NT2/D1 (cell line): Measurements from ENCODE around the gene TVP23B.
A peak's percentile ranks its signal among the peaks of the same experiment; 100 is the strongest.
"Not testable (repeated sequence)": the region's sequence is repeated elsewhere in the genome, so short reads cannot be mapped to it uniquely, and the experiment has no call there.

ENCODE experiments used
- DNase-seq: peaks from one replicate; pipeline ENCODE4 v3.0.0-alpha.2; 2011; ENCODE audit warnings: low read depth, low spot score
- H3K27me3 ChIP-seq: 2 replicates; pipeline ENCODE4 v1.6.0; 2011; ENCODE audit warnings: mild to moderate bottlenecking; ENCODE audit not compliant: insufficient read length, insufficient read depth
- H3K36me3 ChIP-seq: 2 replicates; pipeline ENCODE4 v1.6.1; 2011; ENCODE audit warnings: mild to moderate bottlenecking, low read length, mixed read lengths; ENCODE audit not compliant: insufficient read depth, insufficient read length
- H3K4me1 ChIP-seq: 2 replicates; pipeline ENCODE4 v1.5.1; 2011; ENCODE audit not compliant: insufficient read depth, insufficient read length
- H3K4me3 ChIP-seq: 2 replicates; pipeline ENCODE4 v1.5.1; 2011; ENCODE audit warnings: low read depth; ENCODE audit not compliant: insufficient read length
- H3K9ac ChIP-seq: 2 replicates; pipeline ENCODE4 v1.6.0; 2011; ENCODE audit warnings: low read depth; ENCODE audit not compliant: insufficient read length
- H3K9me3 ChIP-seq: 2 replicates; pipeline ENCODE4 v1.5.1; 2011; ENCODE audit warnings: mild to moderate bottlenecking, low read length; ENCODE audit not compliant: insufficient read depth
- YY1 ChIP-seq: IDR thresholded peaks from 2 replicates; pipeline ENCODE4 v1.6.1; 2011; ENCODE audit not compliant: insufficient read length, insufficient read depth

The TVP23B gene

DNA sequence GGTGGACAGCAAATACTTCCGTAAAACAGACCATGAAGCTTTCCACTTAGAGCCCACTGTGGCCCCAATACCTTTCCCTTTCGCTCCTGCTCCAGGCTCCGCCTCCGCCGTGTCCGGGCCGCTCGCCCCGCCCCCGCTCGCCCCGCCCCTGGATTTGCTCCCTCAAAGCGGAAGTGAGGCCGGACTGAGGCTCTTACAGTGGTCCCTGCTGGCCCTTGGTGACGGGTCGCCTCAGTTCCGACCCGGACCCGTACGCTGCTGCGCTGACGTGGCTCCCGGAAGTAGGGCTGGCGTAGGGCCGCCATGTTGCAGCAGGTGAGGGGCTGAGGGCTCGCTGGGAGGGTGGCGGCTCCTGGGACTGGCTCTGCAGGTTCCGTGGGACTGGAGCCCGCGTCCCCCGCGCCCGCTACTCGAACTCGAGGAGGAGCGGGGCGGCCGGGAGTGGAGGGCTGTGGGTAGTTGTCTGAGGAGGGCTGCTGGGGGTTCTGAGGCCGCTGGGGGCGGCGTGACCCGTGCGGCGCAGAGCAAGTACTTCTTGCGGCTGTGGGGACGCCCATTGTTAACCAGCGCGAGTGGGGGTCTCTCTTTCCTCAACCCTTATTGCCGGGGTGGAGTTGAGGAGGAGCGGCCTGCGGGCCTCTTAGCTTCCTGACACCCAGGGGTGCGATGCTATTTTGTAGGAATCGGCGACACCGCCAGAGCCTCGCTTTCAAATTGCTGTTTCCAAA lies at the start of gene TVP23B:
TSS of gene TVP23B (plus strand) at position 193 of the 728 bp plus-strand sequence. CDS start at position 304, 111 bp downstream.
- H3K9ac ChIP-seq, result peak within 1 kb of the TSS; percentile 50
- H3K4me1 ChIP-seq, H3K9me3 ChIP-seq, H3K27me3 ChIP-seq, H3K36me3 ChIP-seq: not testable (repeated sequence)
- TF ChIP-seq YY1, result peak; percentile 49
- peak; percentile 77 for DNase-seq
- peak within 1 kb of the TSS; percentile 42 for H3K4me3 ChIP-seq

DNA sequence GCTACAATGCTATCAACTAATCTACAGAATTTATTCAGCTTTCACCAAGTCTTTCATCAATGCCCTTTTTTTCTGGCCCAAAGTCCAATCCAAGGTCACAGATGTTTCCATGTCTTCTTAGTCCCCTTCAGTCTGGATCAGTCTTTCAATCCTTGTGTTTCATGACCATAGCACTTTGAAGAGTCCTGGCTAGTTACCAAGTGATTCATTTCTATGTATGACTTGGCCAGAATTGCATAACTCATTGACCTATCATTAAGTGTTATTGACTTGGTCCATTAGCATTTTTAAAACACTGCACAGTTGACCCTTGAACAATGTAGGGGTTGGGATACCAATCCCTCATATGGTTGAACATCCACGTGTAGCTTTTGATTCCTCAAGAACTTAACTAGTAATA lies 48.5 kb upstream of the TVP23B start:
- not testable (repeated sequence) for H3K9me3 ChIP-seq, H3K27me3 ChIP-seq, DNase-seq, H3K36me3 ChIP-seq, H3K4me3 ChIP-seq, H3K4me1 ChIP-seq, H3K9ac ChIP-seq

DNA sequence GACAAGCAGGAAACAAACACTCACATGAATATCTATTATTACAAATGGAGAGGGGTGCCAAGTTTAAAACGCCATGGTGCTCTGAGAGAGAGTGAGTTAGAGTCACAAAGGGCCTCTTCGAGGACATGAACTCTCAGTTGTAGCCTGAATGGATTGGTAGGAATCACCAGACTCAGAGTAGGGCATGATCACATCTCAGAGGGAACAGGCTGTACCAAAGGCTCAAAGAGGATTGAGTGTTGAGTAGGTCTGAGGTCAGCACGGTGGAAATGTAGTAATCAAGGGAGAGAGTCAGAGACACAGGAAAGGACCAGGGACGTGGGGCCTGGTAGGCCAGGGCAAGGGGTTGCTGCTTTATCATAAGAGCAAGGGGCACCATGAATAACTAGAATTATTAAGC lies 47.6 kb upstream of the TVP23B start:
- H3K9ac ChIP-seq, H3K4me1 ChIP-seq, H3K9me3 ChIP-seq, H3K4me3 ChIP-seq, H3K36me3 ChIP-seq, DNase-seq, H3K27me3 ChIP-seq: not testable (repeated sequence)

DNA sequence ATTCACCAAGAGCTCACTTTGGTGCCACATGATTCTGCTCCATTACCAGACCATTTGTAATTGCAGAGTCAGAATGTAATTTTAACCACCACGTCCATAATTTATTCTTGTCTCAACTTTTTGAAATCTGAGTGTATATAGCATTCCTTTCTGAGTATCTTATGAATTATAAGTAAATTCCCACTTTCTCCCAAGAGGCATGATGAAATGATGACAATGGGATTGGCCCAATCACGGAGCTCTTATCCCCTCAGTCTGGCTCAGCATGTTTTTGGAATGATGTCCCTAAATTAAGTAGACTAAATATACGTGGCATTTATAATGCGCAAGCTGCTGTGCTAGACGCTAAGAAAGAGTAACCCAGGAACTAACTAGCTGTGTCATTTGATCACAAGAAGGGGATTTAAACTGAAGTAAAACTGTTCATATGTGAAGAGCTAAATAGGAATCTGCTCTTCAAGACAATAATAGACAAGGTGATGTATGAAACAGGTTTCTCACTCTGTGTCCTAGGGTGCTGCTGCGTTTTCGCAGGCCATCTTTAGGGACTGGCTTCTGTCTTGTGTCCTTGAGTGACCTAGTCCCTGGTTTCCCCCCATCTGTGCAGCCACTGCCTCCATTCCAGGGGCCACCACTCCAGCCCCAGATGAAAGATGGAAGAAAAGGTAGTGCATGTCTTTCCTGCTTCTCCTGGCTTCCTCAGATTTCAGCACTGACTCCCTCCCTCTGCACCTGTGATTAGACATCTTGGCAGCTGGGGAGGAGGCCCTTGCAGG lies 41.2 kb upstream of the TVP23B start:
- not testable (repeated sequence) for H3K4me3 ChIP-seq, H3K27me3 ChIP-seq

DNA sequence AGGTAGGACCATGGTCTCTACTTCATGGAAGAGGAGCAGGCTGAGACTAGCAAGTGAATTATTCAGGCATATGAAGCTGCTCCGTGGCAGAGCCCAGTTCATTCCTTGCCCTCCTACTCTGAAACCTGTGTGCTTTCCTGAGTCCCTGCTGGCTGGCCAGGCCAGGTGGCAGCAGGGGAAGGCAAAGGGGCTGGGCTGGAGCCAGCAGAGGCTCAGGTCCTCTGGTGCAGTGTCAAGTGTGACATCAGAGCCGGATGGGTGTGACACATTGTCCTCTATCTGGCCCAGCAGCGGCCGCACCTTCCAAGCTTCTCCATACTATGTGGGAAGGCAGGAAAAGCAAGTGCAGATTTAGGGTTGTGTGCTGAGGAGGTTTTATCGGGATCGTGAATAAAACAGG lies 39.8 kb upstream of the TVP23B start:
- not testable (repeated sequence) for H3K4me3 ChIP-seq, H3K9ac ChIP-seq, H3K27me3 ChIP-seq, H3K9me3 ChIP-seq, H3K4me1 ChIP-seq, DNase-seq, H3K36me3 ChIP-seq

More for the DNA sequence above, 41.2 kb upstream of the TVP23B start:
- not testable (repeated sequence) for H3K9me3 ChIP-seq, DNase-seq, H3K36me3 ChIP-seq, H3K9ac ChIP-seq, H3K4me1 ChIP-seq

DNA sequence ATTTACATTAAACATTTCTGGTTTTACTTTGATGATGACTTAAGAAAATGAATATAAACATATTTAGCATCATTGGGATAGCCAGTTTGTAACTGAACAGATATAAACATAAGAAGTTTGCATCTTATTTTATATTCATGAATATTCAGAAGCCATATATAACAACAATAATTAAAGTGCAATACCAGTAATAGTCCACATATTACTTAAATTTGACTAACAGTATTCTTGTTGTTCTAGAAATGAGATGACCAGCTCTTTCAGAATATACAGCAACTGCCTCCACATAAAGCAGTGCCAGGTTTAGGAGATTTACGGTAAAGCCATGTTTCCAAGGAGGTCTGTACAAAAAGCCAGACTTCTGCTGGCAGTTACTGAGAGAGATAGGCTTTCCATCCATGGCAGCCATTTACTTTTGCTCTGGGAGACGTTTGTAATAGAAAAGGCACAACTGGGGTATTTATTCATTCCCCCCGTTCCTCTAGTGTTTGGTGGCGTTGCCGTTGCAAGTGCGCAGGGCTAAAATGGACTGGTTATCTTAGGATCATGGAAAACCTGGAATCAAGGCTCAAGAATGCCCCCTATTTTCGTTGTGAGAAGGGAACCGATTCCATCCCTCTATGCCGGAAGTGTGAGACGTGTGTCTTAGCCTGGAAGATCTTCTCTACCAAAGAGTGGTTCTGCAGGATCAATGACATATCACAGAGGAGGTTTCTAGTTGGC lies 37.1 kb upstream of the TVP23B start, which contains the start of gene FBXW10:
TSS of gene FBXW10 (plus strand) at position 356 of the 723 bp plus-strand sequence. CDS start at position 547, 191 bp downstream.
- not testable (repeated sequence) for H3K36me3 ChIP-seq, DNase-seq, H3K9ac ChIP-seq

DNA sequence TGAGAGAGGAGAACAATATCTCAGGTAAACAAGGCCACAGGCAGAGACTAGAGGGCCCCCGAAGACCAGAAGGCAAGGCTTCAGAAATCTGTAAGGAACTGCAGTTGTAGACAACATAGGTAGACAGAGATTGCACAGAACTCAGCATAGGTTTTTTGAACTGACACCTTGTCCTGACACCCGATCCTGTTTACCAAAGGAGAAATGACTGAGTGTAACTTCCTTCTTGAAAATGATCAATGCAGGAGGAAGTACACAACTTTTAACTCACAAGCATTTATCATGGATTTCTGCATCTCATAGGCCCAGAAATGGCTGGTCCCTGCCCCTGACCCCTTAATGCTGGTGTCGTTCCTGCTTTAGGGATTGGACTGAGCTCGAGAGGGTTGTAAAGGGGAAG lies 36.3 kb upstream of the TVP23B start:
- not testable (repeated sequence) for H3K4me3 ChIP-seq, DNase-seq, H3K27me3 ChIP-seq, H3K9ac ChIP-seq, H3K4me1 ChIP-seq, H3K36me3 ChIP-seq, H3K9me3 ChIP-seq

More for the DNA sequence above, 37.1 kb upstream of the TVP23B start, which contains the start of gene FBXW10:
- H3K4me1 ChIP-seq, H3K9me3 ChIP-seq, H3K27me3 ChIP-seq, H3K4me3 ChIP-seq: not testable (repeated sequence)

DNA sequence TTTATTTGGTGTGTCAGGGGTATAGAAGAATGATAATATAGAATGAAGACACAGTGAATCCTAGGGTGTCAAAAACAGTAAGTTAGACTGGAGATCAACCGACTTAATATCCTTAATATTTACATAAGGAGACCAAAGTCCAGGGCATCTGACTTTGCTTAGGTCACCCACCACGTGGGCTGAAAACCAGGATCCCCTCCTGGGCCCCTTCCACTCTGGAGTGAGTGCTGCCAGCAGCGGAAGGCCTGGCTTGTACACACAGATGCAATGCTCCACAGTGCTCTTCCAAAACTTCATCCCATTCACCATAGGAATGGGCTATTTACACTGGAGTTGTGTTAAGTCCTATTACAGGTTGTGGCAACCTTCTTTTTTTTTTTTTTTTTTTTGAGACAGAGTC lies 34.4 kb upstream of the TVP23B start:
- DNase-seq, H3K9ac ChIP-seq, H3K27me3 ChIP-seq, H3K4me1 ChIP-seq, H3K4me3 ChIP-seq, H3K9me3 ChIP-seq, H3K36me3 ChIP-seq: not testable (repeated sequence)

DNA sequence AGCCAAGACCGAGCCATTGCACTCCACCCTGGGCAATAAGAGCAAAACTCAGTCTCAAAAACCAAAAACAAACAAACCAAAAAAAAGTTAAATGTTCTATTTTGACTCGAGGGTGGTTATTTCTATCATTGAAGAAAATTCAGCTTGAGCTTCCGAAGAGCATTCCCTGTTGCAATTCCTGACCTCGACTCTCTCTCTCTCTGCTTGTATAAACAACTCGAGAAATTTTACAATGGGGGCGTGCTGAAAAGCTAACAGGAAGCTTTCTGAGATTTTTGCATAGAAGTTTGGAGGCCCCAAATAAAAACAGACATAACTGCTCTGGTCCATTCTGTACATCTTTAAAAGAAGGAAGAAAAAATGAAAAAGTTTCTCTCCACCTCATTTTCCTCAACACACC lies 33.5 kb upstream of the TVP23B start:
- H3K4me3 ChIP-seq, result not testable (repeated sequence)

DNA sequence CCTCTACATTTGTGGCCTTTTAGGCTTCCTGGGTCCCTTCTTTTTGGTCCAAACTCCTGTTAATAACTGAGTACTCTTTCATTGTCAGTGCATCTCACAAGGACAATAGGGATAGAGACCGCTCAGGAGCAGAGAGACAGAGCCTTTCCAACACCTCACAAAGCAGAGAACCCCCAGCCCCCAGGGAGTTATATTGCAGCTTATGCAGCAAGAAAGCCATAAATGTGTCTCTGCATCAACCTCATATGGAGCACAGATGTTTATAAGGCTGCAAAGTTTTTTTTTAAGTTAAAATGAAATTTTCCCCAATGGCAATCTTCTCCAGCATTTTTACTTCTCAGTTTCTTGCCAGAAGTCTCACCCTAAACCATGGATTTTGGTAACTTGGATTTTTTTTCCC lies 30.7 kb upstream of the TVP23B start:
- H3K9me3 ChIP-seq, H3K36me3 ChIP-seq, H3K9ac ChIP-seq, H3K4me3 ChIP-seq, H3K27me3 ChIP-seq, DNase-seq, H3K4me1 ChIP-seq: not testable (repeated sequence)

More for the DNA sequence above, 33.5 kb upstream of the TVP23B start:
- not testable (repeated sequence) for H3K9me3 ChIP-seq, H3K4me1 ChIP-seq, DNase-seq, H3K27me3 ChIP-seq, H3K36me3 ChIP-seq, H3K9ac ChIP-seq

DNA sequence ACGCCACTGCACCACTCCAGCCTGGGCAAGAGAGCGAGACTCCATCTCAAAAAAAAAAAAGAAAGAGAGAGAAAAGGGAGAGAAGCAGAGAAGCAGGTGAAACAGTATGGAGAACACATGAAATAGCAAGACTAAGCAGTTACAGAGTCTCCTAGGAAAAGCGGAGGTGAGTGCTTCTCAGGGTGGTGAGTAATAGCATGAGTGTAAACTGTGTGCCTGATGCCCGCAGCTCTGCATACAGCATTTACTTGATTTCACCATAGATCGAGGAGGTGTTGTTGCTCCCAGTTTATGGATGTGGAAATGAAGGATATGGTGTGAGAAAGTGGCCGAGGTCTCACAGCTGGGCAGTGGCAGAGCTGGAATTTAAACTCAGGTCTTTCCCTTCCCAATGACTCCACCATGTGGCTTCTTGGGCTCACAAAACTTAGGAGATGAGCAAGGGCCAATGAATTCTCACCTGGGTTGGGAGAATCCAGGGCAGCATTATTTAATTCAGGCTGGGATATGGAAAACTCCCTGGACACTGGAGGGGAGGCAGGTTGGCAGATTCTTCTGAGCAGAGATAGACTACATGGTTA lies 27.1 kb upstream of the TVP23B start:
- not testable (repeated sequence) for H3K36me3 ChIP-seq, H3K9me3 ChIP-seq, H3K4me1 ChIP-seq, H3K4me3 ChIP-seq, H3K27me3 ChIP-seq, DNase-seq, H3K9ac ChIP-seq
